GM23338 (cell line): ENCODE data around the gene USP6NL. TPM values are rescaled to one million over a fixed set of nuclear protein-coding genes. Genes with fewer than 3 reads are reported as not detected.
A peak's percentile ranks its signal among the peaks of the same experiment; 100 is the strongest.

Source experiments
- ATAC-seq: fragments of 200-7000 bp; cut with Tn5 transposase; 3 replicates; pipeline ENCODE4 v1.9.1; 2020
- DNase-seq: peaks from one replicate; pipeline ENCODE4 v3.0.0-alpha.2; 2015; ENCODE audit warnings: low spot score
- H2AFZ ChIP-seq: fragments of 200-600 bp; sonication (generic); 2 replicates; pipeline ENCODE4 v1.8.0; 2016; ENCODE audit warnings: antibody characterized with exemption, mild to moderate bottlenecking, moderate library complexity
- H3F3A ChIP-seq: fragments of 200-600 bp; sonication (generic); replicated peaks from 2 replicates; pipeline ENCODE4 v1.8.0; 2017; ENCODE audit warnings: antibody characterized with exemption, mixed run types, low read depth
- H3K27ac ChIP-seq: fragments of 200-600 bp; sonication (generic); 2 replicates; pipeline ENCODE4 v1.6.1; 2016; ENCODE audit warnings: low read depth
- H3K27me3 ChIP-seq: fragments of 200-600 bp; sonication (generic); 2 replicates; pipeline ENCODE4 v1.8.0; 2016; ENCODE audit warnings: mild to moderate bottlenecking, mixed run types, moderate library complexity; ENCODE audit not compliant: insufficient read depth
- H3K36me3 ChIP-seq: fragments of 200-600 bp; sonication (generic); 2 replicates; pipeline ENCODE4 v1.8.0; 2016; ENCODE audit warnings: mild to moderate bottlenecking; ENCODE audit not compliant: insufficient read depth
- H3K4me1 ChIP-seq: fragments of 200-600 bp; sonication (generic); 2 replicates; pipeline ENCODE4 v1.8.0; 2016; ENCODE audit warnings: mild to moderate bottlenecking, moderate library complexity; ENCODE audit not compliant: insufficient read depth
- H3K4me2 ChIP-seq: fragments of 200-600 bp; sonication (generic); 2 replicates; pipeline ENCODE4 v1.7.1; 2017; ENCODE audit warnings: mixed run types
- H3K4me3 ChIP-seq: fragments of 200-600 bp; sonication (generic); 2 replicates; pipeline ENCODE4 v1.6.1; 2016; ENCODE audit warnings: mixed run types
- H3K79me2 ChIP-seq: fragments of 200-600 bp; sonication (generic); replicated peaks from 2 replicates; pipeline ENCODE4 v1.8.0; 2017; ENCODE audit warnings: mild to moderate bottlenecking; ENCODE audit not compliant: insufficient read depth
- H3K9me2 ChIP-seq: fragments of 200-600 bp; sonication (generic); 2 replicates; pipeline ENCODE4 v1.8.0; 2017; ENCODE audit not compliant: insufficient read depth
- H4K20me1 ChIP-seq: fragments of 200-600 bp; sonication (generic); replicated peaks from 2 replicates; pipeline ENCODE4 v1.8.0; 2017; ENCODE audit warnings: mild to moderate bottlenecking; ENCODE audit not compliant: insufficient read depth
- H3K27ac Mint-ChIP-seq: 2 replicates; pipeline ENCODE4 v1.8.0; 2020; ENCODE audit warnings: inconsistent platforms, mild to moderate bottlenecking, moderate library complexity, mixed read lengths
- H3K27me3 Mint-ChIP-seq: 3 replicates; pipeline ENCODE4 v1.8.0; 2022; ENCODE audit warnings: low read depth, mild to moderate bottlenecking, moderate library complexity, mixed read lengths, inconsistent platforms; ENCODE audit not compliant: insufficient read depth, poor library complexity
- H3K36me3 Mint-ChIP-seq: 3 replicates; pipeline ENCODE4 v1.8.0; 2021; ENCODE audit warnings: low read depth, mild to moderate bottlenecking, inconsistent platforms, moderate library complexity, mixed read lengths
- H3K4me1 Mint-ChIP-seq: 3 replicates; pipeline ENCODE4 v1.8.0; 2020; ENCODE audit warnings: mild to moderate bottlenecking, inconsistent platforms, mixed read lengths
- H3K4me3 Mint-ChIP-seq: 3 replicates; pipeline ENCODE4 v1.8.0; 2021; ENCODE audit warnings: moderate library complexity, mild to moderate bottlenecking, inconsistent platforms, mixed read lengths
- H3K9me3 Mint-ChIP-seq: 3 replicates; pipeline ENCODE4 v1.8.0; 2020; ENCODE audit warnings: moderate library complexity, mild to moderate bottlenecking, inconsistent platforms, mixed read lengths
- CTCF ChIP-seq, 2 experiments: fragments of 200-600 bp in 1 of 2; sonication (generic) in 1 of 2; conservative IDR thresholded peaks; 2 replicates each; pipeline versions ENCODE4 v1.5.1 to v1.6.1; 2016 to 2017; ENCODE audit warnings: antibody characterized with exemption in 2 of 2, low read depth in 2 of 2, mild to moderate bottlenecking in 2 of 2, moderate library complexity in 1 of 2
- EZH2 ChIP-seq: fragments of 200-600 bp; sonication (generic); IDR thresholded peaks from one replicate; pipeline ENCODE4 v1.8.0; 2017; ENCODE audit warnings: antibody characterized with exemption, mild to moderate bottlenecking, low read depth; ENCODE audit not compliant: unreplicated experiment
- EZH2phosphoT487 ChIP-seq: fragments of 200-600 bp; sonication (generic); IDR thresholded peaks from one replicate; pipeline ENCODE4 v1.8.1; 2018; ENCODE audit warnings: antibody characterized with exemption; ENCODE audit not compliant: unreplicated experiment
- JUNB ChIP-seq: IDR thresholded peaks from one replicate; pipeline ENCODE4 v1.6.1; 2016; ENCODE audit warnings: antibody characterized with exemption; ENCODE audit not compliant: unreplicated experiment
- NANOG ChIP-seq: IDR thresholded peaks from 2 replicates; pipeline ENCODE4 v1.6.1; 2016; ENCODE audit warnings: antibody characterized with exemption, borderline replicate concordance
- POLR2AphosphoS5 ChIP-seq: IDR thresholded peaks from 2 replicates; pipeline ENCODE4 v1.6.1; 2016; ENCODE audit warnings: antibody characterized with exemption, low read depth
- REST ChIP-seq: IDR thresholded peaks from one replicate; pipeline ENCODE4 v1.6.1; 2018; ENCODE audit warnings: antibody characterized with exemption; ENCODE audit not compliant: unreplicated experiment
- ZNF331 ChIP-seq: fragments of 250-450 bp; sonication (Bioruptor Pico); IDR thresholded peaks from 2 replicates; pipeline ENCODE4 v1.5.0; 2020; ENCODE audit warnings: low read depth, mild to moderate bottlenecking, moderate library complexity
- polyA plus RNA-seq: library from polyadenylated mRNA; unstranded; fragments of >200 nt; fragmentation: Nextera tagmentation; extraction: Ambion mirVana; gene quantifications from 2 replicates; pipeline ENCODE4 v1.2.1, GENCODE V29; 2016
- total RNA-seq: library from RNA; depleted of rRNA; stranded (reverse); fragments of >200 nt; shearing (Covaris generic); gene quantifications from 2 replicates; pipeline ENCODE4 v1.2.3, GENCODE V29; 2014
- TF ChIP-seq, protein P1 (sequence below): IDR thresholded peaks from 2 replicates; pipeline ENCODE4 v1.6.1; 2016; ENCODE audit warnings: antibody characterized with exemption

USP6NL gene
- total and polyA plus RNA-seq, 2 experiments from 2014 or later, result 8.1 to 29.7 TPM

- H3K4me2 ChIP-seq, result peak overlapping the region; percentile 5; the same call in 1 of the 2 replicates
- peaks cover 99% of the 10 kb centered on the region for H3K79me2 ChIP-seq
- H4K20me1 ChIP-seq, result no peaks in the 10 kb centered on the region; the same call in none of the 2 replicates
- no peak overlapping the region for H3K27ac ChIP-seq
- H2AFZ ChIP-seq, result no peak overlapping the region
- Mint-ChIP-seq H3K4me1 (peaks cover 36% of the 10 kb centered on the region), H3K9me3 (peaks cover 12% of the 10 kb centered on the region), H3K27me3 (no peaks in the 10 kb centered on the region), H3K27ac (peak overlapping the region; percentile 54), H3K4me3 (no peak overlapping the region), H3K36me3 (peaks cover 29% of the 10 kb centered on the region)
- H3K4me1 ChIP-seq, result peaks cover 17% of the 10 kb centered on the region
- ATAC-seq (peak; percentile 58), DNase-seq (peak; percentile 63)
- H3K27me3 ChIP-seq, result no peaks in the 10 kb centered on the region
- TF ChIP-seq ZNF331, result no peak
- no peaks in the 10 kb centered on the region for H3F3A ChIP-seq
- no peaks in the 10 kb centered on the region for H3K9me2 ChIP-seq
- H3K4me3 ChIP-seq, result no peak overlapping the region
- 0 out of 2 replicates have a peak, but pooled peaks cover 3% of the 10 kb centered on the region for H3K36me3 ChIP-seq
Observed at GRCh38 chr10:11587722-11588259, 23.7 kb downstream of the USP6NL start.

DNA sequence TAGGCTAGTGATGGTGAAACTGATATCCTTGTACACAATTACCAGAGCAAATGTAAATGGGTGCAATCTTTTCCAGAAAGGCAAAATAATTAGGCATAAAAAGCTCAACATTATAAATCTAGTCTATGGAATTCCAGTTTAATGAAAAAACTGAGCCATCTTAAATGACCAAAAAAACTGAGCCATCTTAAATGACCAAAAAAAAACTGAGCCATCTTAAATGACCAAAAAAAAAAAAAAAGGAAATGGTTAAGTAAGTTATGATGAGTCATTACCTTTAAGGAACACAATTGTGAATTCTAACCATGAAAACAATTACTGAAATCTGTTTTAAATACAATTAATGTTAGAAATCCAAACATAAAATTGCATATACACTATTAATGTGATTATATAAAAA, 25.3 kb downstream of the USP6NL start:
- peaks cover 35% of the 10 kb centered on the region for H3K36me3 Mint-ChIP-seq
- TF ChIP-seq CTCF (conservative IDR thresholded peaks at IDR 0.05; ENCODE audit: low read depth in 2 of 2) (no peak), EZH2phosphoT487 (no peak), NANOG (no peak), EZH2 (no peak), JUNB (no peak), POLR2AphosphoS5 (no peak), ZNF331 (no peak), REST (no peak)
- TF ChIP-seq, protein P1, sequence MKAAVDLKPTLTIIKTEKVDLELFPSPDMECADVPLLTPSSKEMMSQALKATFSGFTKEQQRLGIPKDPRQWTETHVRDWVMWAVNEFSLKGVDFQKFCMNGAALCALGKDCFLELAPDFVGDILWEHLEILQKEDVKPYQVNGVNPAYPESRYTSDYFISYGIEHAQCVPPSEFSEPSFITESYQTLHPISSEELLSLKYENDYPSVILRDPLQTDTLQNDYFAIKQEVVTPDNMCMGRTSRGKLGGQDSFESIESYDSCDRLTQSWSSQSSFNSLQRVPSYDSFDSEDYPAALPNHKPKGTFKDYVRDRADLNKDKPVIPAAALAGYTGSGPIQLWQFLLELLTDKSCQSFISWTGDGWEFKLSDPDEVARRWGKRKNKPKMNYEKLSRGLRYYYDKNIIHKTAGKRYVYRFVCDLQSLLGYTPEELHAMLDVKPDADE, result no peak

More for the DNA sequence above, 25.3 kb downstream of the USP6NL start:
- Mint-ChIP-seq H3K27me3 (no peaks in the 10 kb centered on the region), H3K4me1 (peaks cover 36% of the 10 kb centered on the region), H3K4me3 (no peak overlapping the region), H3K27ac (no peak overlapping the region), H3K9me3 (peaks cover 12% of the 10 kb centered on the region)
- Histone ChIP-seq H3F3A (no peaks in the 10 kb centered on the region), H4K20me1 (no peaks in the 10 kb centered on the region; the same call in none of the 2 replicates), H3K4me1 (peaks cover 17% of the 10 kb centered on the region), H3K9me2 (no peaks in the 10 kb centered on the region), H3K27me3 (no peaks in the 10 kb centered on the region), H3K36me3 (0 out of 2 replicates have a peak, but pooled peaks cover 3% of the 10 kb centered on the region), H3K4me3 (no peak overlapping the region), H3K4me2 (no peak overlapping the region), H3K79me2 (peaks cover 99% of the 10 kb centered on the region), H2AFZ (no peak overlapping the region), H3K27ac (no peak overlapping the region)
- ATAC-seq (no peak), DNase-seq (no peak)
